IPS-NIHi7 (cell line): ENCODE measurements around the gene TMEM219.
"Not testable (repeated sequence)": the region's sequence is repeated elsewhere in the genome, so short reads cannot be mapped to it uniquely, and the experiment has no call there.

ENCODE experiments used
- DNase-seq: peaks from one replicate; pipeline ENCODE4 v3.0.0; 2012; ENCODE audit warnings: mixed read lengths; ENCODE audit errors: extremely low spot score

The TMEM219 gene

GRCh38 chr16:30011714-30012504 is 50.0 kb downstream of the TMEM219 start:
- DNase-seq, result no peak

GRCh38 chr16:30012598-30012997 is 50.7 kb downstream of the TMEM219 start:
- DNase-seq, result not testable (repeated sequence)

- not testable (repeated sequence) for DNase-seq
Observed at GRCh38 chr16:30015450-30015849, 53.6 kb downstream of the TMEM219 start.

GRCh38 chr16:30016555-30017276 is 54.8 kb downstream of the TMEM219 start:
- DNase-seq, result no peak

GRCh38 chr16:30017277-30017656 is 55.4 kb downstream of the TMEM219 start:
- DNase-seq, result no peak

GRCh38 chr16:30017937-30018336 is 56.1 kb downstream of the TMEM219 start:
- DNase-seq, result not testable (repeated sequence)

- DNase-seq, result no peak
Observed at GRCh38 chr16:30018731-30019158, 56.9 kb downstream of the TMEM219 start.
